H1 (cell line): ENCODE measurements around the gene COL17A1. TPM values are rescaled to one million over a fixed set of nuclear protein-coding genes. Genes with fewer than 3 reads are reported as not detected.

Experiments used
- CHD7 ChIP-seq: fragments of 300-600 bp; sonication (generic); IDR thresholded peaks from 2 replicates; pipeline ENCODE4 v1.7.1; 2012; ENCODE audit warnings: low read length, moderate library complexity, mild to moderate bottlenecking, inconsistent platforms; ENCODE audit not compliant: insufficient replicate concordance
- TCF12 ChIP-seq: IDR thresholded peaks from 2 replicates; pipeline ENCODE4 v1.6.1; 2011; ENCODE audit warnings: low read depth, mild to moderate bottlenecking, low read length
- polyA plus RNA-seq, 7 experiments: library from polyadenylated mRNA; depleted of rRNA in 3 of 7; stranded (reverse) in 5 of 7; unstranded in 2 of 7; fragments of >200 nt in 5 of 7; fragments of 200-250 nt in 2 of 7; gene quantifications; 1 replicate in 5 of 7; 2 replicates in 1 of 7; 4 replicates in 1 of 7; pipeline versions ENCODE4 v1.2.1 to v1.2.3, GENCODE V29; 2011 to 2013; ENCODE audit warnings: missing spikeins in 2 of 7, mixed read lengths in 2 of 7
- total RNA-seq: library from RNA; stranded (reverse); fragmentation: NEBNext Ultra II Directional; extraction: Animal tissue kit (Norgen Biotek cat#: 25700); gene quantifications from 2 replicates; pipeline ENCODE4 v1.2.1, GENCODE V29; 2021

Gene COL17A1
- total and polyA plus RNA-seq, 2 of the 8 experiments (the other 6 are each of a cell fraction or from before 2014, with no cell fraction given): 0.35 to 0.37 TPM

- TF ChIP-seq CHD7 (no peak), TCF12 (no peak)
Observed at GRCh38 chr10:104040382-104040781, 45.3 kb downstream of the COL17A1 start (continued).
